Measurements from ENCODE around the gene MFSD8.

Gene MFSD8

GRCh38 chr4:127880763-127881562 is 84.0 kb downstream of the MFSD8 start, which contains the start of gene PLK4:
Gene PLK4, plus strand, starts transcription at chr4:127880893. Its CDS starts 242 bp downstream, at chr4:127881135.
- DNase-seq (ENCODE audit: low read depth): peak; percentile 61
- no peak for TF ChIP-seq CTCF (IDR thresholded peaks at IDR 0.05; ENCODE audit: control insufficient read depth, insufficient read depth, low read depth, low read length, missing control alignments)
- peak within 1 kb of the TSS; percentile 99 for H3K4me3 ChIP-seq (ENCODE audit: control insufficient read depth, low read depth, low read length)

- H3K4me3 ChIP-seq (ENCODE audit: control insufficient read depth, low read depth, low read length): no peak overlapping the region
- DNase-seq (ENCODE audit: low read depth): no peak
- no peak for TF ChIP-seq CTCF (IDR thresholded peaks at IDR 0.05; ENCODE audit: control insufficient read depth, insufficient read depth, low read depth, low read length, missing control alignments)
These were observed 89.2 kb downstream of the MFSD8 start for GRCh38 chr4:127875791-127876190.

DNA sequence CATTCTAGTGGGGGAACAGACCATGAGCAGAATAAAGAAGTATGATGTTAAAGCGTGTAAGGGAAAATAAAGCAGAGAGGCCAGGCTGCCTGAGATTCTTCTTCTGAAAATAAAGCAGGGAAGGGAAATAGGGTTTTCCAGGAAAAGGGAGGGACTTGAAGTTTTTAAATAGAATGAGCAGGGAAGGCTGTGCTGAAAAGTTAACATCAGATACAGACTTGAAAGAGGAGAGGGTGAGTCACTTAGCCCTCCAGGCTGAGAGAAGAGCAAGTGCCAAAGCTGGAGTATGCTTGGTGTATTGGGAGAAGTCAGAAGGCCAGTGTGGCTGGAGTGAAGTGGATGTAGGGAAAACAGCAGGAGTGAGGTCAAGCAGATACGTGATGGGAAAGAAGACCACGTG is 94.3 kb downstream of the MFSD8 start:
- no peak overlapping the region for H3K4me3 ChIP-seq (ENCODE audit: control insufficient read depth, low read depth, low read length)
- peak; percentile 71 for DNase-seq (ENCODE audit: low read depth)
- no peak for TF ChIP-seq CTCF (IDR thresholded peaks at IDR 0.05; ENCODE audit: control insufficient read depth, insufficient read depth, low read depth, low read length, missing control alignments)

DNA sequence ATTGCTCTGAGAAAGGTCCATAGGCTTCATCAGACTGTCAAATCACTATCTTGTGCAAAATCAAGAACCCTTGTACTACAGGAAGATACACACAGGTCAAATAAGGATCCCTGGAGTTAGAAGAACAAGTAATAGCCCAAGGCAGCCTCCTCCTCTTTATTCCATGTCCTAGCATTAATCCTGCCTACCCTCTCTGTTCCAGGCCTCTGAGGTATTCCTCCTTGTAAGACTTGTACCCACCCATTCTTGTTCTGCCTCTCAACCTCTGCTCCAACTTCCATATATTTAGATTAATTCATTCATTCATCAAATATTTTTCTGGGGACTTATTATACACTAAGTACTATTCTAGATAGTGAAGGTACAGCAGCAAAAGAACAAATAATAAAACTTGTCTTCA is 94.7 kb downstream of the MFSD8 start:
- DNase-seq (ENCODE audit: low read depth): no peak
- H3K4me3 ChIP-seq (ENCODE audit: control insufficient read depth, low read depth, low read length): no peak overlapping the region
- no peak for TF ChIP-seq CTCF (IDR thresholded peaks at IDR 0.05; ENCODE audit: control insufficient read depth, insufficient read depth, low read depth, low read length, missing control alignments)

- no peak for TF ChIP-seq CTCF (IDR thresholded peaks at IDR 0.05; ENCODE audit: control insufficient read depth, insufficient read depth, low read depth, low read length, missing control alignments)
- no peak for DNase-seq (ENCODE audit: low read depth)
- no peak overlapping the region for H3K4me3 ChIP-seq (ENCODE audit: control insufficient read depth, low read depth, low read length)
These were observed 96.8 kb downstream of the MFSD8 start for GRCh38 chr4:127868196-127868595.
